Sciatic nerve (tissue), 2 donors: ENCODE results near the gene TPRG1. TPM values are rescaled to one million over a fixed set of nuclear protein-coding genes. Genes with fewer than 3 reads are reported as not detected.
A peak's percentile ranks its signal among the peaks of the same experiment; 100 is the strongest.

Experiments
- ATAC-seq: fragments of 200-7000 bp; cut with Tn5 transposase; one replicate; pipeline ENCODE4 v1.9.1; 2020; ENCODE audit warnings: mild to moderate bottlenecking, moderate library complexity
- DNase-seq: peaks from one replicate; pipeline ENCODE4 v3.0.0-alpha.2; 2020; ENCODE audit warnings: low spot score
- intact Hi-C: fragments of 100-400 bp; cut with DNase I; formaldehyde crosslinking; loops from one replicate; pipeline ENCODE4 v1.14.2; 2022
- total RNA-seq: library from RNA; stranded (reverse); fragmentation: NEBNext Ultra II Directional; extraction: Animal tissue kit (Norgen Biotek cat#: 25700); gene quantifications from one replicate; pipeline ENCODE4 v1.2.1, GENCODE V29; 2021
- donor health status: DM: no; HTN: no; CAD: no.
- donor health status: DM: no; HTN: no; CAD: no.

TPRG1 gene, protein sequence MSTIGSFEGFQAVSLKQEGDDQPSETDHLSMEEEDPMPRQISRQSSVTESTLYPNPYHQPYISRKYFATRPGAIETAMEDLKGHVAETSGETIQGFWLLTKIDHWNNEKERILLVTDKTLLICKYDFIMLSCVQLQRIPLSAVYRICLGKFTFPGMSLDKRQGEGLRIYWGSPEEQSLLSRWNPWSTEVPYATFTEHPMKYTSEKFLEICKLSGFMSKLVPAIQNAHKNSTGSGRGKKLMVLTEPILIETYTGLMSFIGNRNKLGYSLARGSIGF
- total RNA-seq: 12.7 TPM

DNA sequence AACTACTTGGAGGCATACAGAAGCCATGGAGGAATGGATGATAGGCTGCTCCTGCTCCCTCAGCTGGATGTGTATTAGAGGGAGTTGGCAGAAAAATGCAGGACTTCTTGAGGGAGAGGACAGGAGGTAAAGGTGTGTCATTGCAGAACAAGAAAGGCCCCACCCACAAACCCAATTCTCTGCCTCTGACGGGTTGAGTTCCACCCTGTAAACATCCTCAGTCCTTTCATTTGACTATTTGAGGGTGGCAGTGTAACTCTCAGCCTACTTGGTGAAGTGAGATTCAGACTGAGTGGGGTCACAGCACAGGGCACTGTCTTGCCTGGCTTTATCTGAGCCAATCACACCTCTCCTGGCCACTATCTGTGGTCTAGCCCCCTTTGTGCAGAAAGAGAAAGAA is at the start of gene TPRG1:
TPRG1 (plus strand) TSS at position 265 of the 400 bp plus-strand sequence. CDS start 35,414 bp downstream, outside the sequence.
- ATAC-seq: no peak
- DNase-seq: no peak
- intact Hi-C loops: no loop called here

DNA sequence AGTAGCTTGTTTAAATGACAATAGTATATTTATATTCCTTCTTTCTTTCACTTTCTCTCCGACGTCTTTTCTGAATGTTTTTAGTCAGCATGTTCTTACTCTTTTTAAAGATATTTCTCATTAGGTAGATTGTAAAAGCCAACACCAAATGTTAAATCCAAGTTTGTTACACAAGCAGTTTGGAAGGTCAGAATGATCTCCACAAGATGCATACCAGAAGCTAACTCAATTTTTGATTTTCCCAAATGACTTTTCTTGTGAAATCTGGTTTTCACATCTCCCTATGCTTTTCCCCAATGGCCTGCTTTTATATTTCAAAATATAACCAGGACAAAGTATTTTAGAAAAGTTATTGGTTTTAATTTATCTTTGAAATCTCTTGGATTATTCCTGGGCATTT is 49.7 kb upstream of the TPRG1 start:
- intact Hi-C loops: no loop called here
- ATAC-seq: peak; percentile 76
- no peak for DNase-seq

DNA sequence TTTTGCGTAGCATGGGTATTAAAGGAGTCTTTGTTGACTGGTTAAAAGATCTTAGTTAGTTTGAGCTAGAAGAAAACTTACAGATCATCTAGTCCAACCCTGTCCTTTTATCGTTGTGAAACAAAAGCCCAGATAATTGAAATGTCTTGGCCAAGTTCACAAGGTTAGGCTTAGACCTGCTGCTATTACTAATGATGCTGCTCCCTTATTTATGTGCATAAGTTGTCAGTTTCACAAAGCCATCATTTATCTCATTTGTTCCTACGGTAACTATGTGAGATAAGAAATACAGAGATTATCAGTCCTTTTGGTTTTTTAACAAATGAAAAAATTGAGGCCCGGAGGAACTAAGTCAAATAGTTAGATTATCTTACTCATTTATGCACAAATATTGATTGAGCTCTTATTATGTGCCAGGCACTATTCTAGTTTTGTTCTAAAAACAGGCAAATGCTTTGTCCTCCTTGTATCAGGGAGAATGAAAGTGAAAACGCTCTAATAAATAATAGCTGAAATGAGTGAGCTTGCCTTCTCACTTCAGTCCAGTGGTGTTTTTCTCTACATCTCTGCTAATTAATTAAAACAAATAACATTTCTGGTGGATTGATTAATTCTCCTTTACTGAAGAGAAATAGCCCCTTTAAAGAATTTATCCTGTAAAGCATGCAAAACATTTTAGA is 49.1 kb upstream of the TPRG1 start:
- DNase-seq: no peak
- intact Hi-C loops: no loop called here
- ATAC-seq: peak; percentile 65

DNA sequence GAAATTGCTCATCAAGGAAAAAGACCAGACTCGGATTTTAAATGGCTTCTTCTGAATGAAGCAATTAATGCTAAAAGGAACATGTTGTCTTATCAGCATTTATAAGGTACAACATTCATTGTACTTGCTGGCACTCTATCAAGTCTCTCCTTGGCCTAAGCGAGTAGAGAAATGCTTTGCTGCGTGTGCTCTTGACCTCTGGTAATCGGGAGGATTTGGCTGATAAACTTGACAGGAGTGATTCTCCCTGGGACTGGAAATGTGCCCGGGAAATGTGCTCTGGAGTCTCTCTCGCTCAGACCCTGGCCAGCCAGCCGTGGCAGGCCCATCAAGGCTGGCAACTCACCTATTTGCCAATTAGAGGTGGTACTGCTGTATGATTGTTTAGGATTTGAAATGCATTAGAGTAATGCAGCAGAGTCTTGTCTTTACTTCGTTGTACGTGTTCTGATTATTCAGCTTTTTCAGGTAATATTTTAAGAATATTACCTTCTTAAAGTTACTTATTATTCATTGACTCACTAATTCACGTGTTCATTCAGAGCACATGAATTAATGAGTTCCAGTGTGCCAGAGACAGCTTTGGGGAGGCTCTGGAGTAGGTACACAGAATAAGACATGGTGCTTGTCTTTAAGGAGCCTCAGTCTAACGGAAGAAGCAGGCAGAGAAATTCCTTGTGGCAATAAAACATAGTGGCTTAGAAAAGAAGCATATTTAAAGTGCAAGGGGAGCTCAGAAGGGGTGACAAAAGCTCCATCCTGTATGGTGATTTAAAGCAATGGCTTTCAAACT is 48.0 kb upstream of the TPRG1 start:
- ATAC-seq (peak; percentile 44), DNase-seq (no peak)
- intact Hi-C loops: no loop called here

DNA sequence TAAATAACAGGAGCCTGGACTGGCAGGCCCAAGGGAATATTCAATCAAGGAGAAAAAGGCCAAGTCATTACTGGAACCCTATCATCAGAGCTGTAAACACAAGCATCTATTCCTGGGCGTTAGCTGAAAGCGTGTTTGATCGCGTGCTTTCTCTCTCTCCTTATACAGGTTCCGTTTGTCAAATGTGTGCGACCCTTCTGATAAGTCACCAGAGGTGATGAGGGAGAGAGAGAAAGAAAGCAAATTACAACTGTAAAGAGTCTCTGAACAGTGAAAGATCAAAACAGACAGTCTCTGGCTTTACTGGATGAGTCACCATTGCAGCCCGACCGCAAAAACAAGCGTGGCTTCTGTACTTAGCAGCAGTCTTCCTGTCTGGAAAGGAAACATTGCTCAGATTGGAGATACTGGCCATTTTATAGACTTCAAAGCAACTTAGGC is 39.5 kb upstream of the TPRG1 start:
- ATAC-seq: peak; percentile 81
- intact Hi-C loops: loop anchor here (10.0 kb wide), 1 partner anchor 1407 kb away; no protein-coding TSS in a partner anchor
- DNase-seq: no peak

DNA sequence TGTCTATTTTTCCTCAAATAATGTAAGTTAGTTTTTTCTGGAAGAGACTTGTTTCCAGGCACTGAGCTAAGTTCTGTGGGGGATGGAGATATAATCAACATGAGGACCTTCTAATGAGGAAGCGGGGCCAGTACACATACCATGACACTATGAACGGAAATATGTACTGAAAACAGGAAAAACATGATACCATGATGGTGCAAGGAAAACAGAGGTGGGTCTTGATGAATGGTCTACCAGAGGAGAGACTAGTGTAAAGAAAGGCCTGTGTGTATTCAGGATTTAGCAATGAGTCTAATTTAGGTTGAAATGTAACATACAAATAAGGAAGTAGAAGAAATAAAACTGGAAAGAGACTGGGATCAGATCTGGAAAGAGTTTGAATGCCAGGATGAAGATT is 38.9 kb upstream of the TPRG1 start:
- ATAC-seq (no peak), DNase-seq (no peak)
- intact Hi-C loops: loop anchor here (10.0 kb wide), 1 partner anchor 1408 kb away; no protein-coding TSS in a partner anchor

DNA sequence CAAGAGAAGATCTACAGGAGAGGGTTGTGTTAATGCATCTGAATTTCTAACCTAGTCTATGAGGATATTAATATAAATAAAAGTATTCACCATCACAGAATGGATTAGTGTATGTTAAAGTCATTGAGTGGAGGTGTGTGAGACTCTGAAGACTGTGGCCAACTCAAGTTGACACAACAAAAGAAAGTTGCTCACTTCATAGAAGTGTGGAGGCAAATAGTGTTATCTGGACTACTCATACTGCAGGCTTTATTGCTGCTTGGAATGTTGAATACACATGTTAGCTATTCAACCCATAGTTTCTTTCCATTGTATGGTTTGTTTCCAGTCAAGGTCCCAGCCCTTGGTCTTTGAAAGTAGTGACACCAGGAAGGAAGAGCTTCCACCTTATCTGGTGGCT is 38.0 kb upstream of the TPRG1 start:
- no peak for ATAC-seq
- intact Hi-C loops: loop anchor here (10.0 kb wide), 1 partner anchor 1409 kb away; no protein-coding TSS in a partner anchor

DNA sequence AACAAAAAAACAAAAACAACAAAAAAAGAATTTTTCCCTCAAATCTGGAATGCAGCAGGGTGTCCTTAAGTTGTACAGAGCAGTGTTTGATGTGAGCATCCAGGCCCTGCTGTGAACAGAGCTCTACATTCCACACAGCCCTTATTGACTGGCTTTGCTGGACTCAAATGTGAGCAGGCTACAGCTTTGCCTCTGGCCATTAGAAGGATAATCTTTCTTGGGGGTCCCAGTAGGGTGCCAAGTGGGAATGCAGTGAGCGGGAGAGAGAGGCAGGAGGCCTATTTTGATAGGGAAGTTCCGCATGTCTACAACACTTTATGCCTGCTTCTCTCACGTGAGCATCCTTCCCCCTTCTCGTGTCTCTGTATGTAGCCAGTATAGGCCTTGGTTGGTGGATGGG is 34.4 kb upstream of the TPRG1 start:
- DNase-seq (no peak), ATAC-seq (peak; percentile 43)
- intact Hi-C loops: loop anchor here (10.0 kb wide), 1 partner anchor 1413 kb away; no protein-coding TSS in a partner anchor

More for the DNA sequence above, 38.0 kb upstream of the TPRG1 start:
- DNase-seq: no peak

DNA sequence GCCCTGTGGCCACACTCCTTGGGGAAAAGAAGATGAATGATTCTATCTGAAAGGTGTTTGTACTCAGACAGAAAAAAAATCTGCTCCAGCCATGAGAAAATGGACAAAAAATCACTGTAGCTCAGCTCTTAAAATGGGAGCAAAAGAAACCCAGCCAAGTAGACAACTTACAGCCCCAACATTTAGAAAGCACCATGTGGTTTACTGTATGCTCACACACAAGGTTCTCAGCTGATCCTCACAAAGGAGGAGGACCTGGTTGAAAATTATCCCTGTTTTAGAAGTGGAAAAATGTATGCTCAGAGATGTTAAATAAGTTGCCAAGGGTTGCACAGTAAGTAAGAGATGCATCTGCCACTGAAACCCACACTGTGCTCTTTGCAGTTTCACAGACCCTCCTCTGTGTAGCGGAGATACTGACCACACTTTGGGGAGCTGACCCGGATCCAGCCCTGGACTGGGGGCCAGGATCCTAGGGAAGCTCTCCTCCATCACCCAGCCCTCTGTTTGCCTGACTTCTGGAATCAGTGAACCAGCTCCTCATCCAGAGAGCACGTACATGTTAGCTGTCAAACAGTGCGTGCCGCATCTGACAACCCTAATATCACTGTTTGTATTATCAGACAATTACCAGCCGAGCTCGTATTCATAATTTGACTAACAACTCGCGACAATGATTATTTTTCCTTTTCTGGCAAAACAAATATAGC is 32.7 kb upstream of the TPRG1 start:
- intact Hi-C loops: loop anchor here (10.0 kb wide), 1 partner anchor 1414 kb away; no protein-coding TSS in a partner anchor
- ATAC-seq (no peak), DNase-seq (no peak)

DNA sequence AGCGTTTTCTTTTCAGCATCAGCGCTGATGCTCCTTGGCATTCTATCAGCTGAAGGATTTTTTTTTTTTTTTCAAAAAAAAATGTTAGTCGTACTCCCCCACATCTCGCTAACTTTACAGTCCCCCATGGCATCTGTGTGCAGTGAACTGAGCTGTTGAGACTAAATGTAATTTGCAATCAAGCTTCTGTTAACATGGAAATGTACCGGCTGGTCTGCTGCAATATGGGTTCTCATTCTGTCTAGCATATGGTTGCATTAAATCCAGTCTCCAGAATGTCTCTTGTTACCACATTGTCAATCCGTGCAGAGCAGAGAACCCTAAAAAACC is 32.2 kb upstream of the TPRG1 start:
- intact Hi-C loops: loop anchor here (10.0 kb wide), 1 partner anchor 1415 kb away; no protein-coding TSS in a partner anchor
- ATAC-seq (no peak), DNase-seq (no peak)

DNA sequence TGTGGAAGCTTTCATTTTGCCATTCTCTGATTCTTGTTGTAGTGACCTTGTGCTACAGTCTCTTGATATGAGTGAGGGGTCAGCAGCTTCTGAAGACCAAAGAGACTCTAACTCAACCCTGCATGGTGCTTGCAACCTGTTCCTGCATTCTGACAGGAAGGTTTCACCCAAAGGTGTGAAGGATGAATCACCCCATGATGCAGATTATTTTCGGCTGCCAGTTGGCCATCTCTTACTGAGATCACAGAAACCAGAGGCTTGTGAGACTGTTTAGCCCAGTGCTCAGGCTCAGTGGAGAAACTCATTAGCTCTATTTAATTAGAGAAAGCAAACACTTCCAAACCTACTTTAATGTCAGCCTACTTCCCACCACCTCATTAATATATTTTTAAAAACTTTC is 29.2 kb upstream of the TPRG1 start:
- ATAC-seq: no peak
- intact Hi-C loops: no loop called here
- no peak for DNase-seq

DNA sequence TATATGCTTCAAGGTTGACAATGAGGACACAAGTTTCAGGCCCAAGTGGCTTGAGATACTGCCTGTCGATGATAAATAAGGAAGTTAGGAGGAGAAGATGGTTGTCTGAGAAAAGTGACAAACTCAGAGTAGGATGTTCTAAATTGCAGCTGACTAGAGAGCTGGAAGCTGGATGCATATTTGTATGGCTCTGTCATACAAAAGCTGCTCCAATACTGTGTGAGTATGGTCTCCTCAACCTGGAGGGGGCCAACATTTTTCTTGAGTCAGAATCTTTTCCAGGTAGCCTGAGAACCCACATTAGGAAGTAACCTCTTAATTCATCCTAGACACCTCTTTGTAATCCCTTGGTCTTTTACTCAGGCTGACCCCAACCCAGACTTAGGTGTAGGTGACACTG is 28.4 kb upstream of the TPRG1 start:
- no peak for ATAC-seq
- intact Hi-C loops: no loop called here
- DNase-seq: no peak

DNA sequence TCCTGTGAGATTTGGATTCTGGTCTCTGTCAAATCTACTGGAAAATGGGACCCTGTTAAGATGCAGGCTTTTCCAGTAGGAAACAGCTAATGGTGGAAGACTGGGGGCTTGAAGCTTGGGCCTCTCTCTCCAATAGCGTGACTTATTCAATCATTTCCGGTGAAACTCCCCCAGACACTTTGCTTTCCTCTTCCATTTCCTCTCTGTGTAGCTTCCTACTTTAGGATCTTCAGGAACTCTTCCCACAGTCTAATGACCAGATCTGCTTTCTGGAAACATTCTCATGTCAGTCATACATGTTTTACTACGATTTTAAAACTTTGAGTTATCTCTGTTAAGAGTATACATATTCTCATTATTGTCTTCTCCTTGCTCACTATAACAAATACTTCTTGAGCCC is 28.0 kb upstream of the TPRG1 start:
- DNase-seq: no peak
- intact Hi-C loops: no loop called here
- no peak for ATAC-seq

DNA sequence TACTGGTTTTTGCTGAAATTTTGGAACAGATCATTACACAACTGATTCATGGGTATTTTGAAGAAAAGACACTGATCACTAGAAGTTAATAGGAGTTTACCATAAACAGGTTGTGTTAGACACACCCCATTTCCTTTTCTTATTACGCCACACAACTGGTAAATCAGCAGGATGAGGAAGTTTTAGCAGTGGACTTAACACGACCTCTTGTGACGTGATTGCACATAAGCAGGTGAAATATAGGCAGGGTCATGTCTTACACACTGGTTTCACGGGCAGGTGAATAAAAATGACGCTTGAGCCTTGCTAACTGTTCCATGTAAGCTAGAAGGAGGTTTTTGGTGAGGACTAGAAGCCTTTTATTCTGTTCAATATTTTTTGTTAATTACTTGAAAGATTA is 27.1 kb upstream of the TPRG1 start:
- DNase-seq (no peak), ATAC-seq (peak; percentile 81)
- intact Hi-C loops: no loop called here

DNA sequence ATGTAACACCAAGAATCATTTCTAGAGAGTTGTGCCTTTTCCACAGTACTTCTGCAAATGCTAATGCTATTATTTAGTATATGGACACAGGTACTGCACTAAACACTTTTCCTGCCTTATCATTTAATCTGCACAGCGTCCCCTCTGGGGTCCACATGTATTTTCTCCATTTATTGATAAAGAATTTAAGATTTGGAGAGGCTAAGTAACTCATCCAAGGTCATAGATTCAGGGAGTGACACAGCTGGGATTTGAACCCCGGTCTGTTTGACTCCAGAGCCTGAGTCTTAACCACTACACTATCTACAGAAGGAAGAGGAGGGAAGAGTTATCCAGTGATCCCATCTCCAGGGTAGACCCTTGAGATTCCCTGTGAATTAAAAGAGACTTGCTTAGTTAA is 24.9 kb upstream of the TPRG1 start:
- ATAC-seq (no peak), DNase-seq (no peak)
- intact Hi-C loops: no loop called here

DNA sequence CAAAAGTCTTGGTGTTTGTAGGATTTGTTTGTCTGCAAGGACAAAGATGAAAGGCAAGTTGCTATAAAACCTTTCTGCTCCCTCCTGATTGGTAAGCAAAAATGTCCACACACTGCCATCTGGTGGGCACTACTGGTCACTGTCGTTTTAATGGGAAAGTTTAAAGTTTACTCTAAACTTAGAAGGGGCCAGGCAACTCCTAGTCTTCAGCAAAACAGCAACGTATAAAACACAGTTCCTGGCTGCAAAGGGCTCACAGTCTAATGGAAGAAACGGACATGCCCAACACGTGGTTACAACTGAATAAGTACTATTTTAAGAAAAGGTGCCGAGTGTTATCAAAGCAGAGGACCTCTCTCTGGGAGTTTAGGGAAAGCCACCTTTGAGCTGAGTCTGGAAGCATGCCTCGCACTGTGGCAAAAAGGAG is 23.7 kb upstream of the TPRG1 start:
- peak; percentile 81 for ATAC-seq
- peak; percentile 77 for DNase-seq
- intact Hi-C loops: no loop called here

DNA sequence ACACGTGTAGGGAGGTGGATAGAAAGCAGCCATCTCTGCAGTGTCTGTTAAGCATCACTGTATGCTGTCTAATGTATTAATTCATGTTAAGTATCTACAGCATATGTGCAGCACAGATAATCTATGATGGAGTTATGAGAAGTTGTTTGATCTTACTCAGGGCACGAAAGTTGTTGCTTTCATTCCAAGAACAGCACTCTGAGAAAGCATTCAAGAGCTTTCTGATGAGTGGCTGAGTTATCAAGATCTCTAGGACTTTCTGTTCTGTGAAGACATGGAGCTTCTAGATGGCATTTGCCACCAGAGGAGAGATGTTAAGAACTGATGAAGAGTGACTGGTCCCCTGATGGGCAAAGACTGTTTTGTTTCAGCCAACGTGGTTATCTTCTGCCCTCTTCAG is 22.6 kb upstream of the TPRG1 start:
- ATAC-seq (no peak), DNase-seq (no peak)
- intact Hi-C loops: no loop called here

DNA sequence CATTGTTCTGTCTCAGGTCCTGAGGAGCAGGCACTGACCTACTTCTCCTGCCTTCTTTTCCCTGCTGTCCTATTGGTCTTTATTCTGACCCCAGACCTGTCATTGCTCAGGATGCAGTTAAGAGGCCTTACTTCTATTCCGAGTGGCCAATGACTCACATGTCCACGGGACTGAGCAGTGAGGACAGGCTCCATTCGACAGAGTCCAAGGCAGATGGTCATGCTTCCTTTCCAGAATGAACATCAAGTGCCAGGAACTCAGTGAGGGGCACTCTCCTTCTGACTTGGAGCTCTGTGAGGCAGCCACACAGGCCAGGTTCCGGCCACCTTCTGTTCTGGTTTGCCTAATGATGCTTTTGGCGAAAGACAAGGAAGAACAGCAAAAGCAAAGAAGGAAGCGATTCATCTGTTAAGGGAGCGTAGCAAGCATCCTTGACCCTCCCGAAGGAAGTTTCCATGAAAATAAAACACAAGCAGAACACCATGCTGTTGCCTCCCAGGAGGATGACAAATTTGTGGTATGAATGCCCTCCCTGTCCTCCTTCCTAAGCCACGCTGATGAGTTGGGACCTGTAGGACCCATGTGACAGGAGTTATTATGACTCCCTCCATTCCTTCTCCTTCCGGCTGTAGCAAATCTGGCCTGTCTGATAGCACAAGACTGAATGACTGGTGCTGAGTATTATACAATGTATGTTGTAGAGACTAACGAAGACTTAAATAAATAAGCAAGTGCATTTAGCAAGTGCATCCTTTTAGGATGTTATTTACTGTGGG is 14.4 kb upstream of the TPRG1 start:
- DNase-seq: no peak
- intact Hi-C loops: no loop called here
- no peak for ATAC-seq
